NB4 (cell line): ENCODE data around the gene SLC25A10.
"Not testable (repeated sequence)": the region's sequence is repeated elsewhere in the genome, so short reads cannot be mapped to it uniquely, and the experiment has no call there.

Experiments
- DNase-seq: peaks from one replicate; pipeline ENCODE4 v3.0.0; 2010; ENCODE audit warnings: low read depth
- H3K4me3 ChIP-seq: one replicate; pipeline ENCODE4 v1.5.1; 2011; ENCODE audit warnings: mild to moderate bottlenecking, low read depth, low read length, moderate library complexity
- CTCF ChIP-seq: IDR thresholded peaks from one replicate; pipeline ENCODE4 v1.5.1; 2012; ENCODE audit warnings: low read depth, low read length
- MAX ChIP-seq: IDR thresholded peaks from 2 replicates; pipeline ENCODE4 v1.6.1; 2011; ENCODE audit warnings: low read depth, low read length
- MYC ChIP-seq: IDR thresholded peaks from 2 replicates; pipeline ENCODE4 v1.6.1; 2011; ENCODE audit warnings: low read depth, low read length
- POLR2A ChIP-seq: IDR thresholded peaks from 2 replicates; pipeline ENCODE4 v1.6.1; 2011; ENCODE audit warnings: mild to moderate bottlenecking; ENCODE audit not compliant: insufficient read length; ENCODE audit errors: extremely low read depth

Gene SLC25A10

GRCh38 chr17:81738801-81739393 lies 26.8 kb downstream of the SLC25A10 start:
- no peak overlapping the region for H3K4me3 ChIP-seq
- no peak for DNase-seq
- TF ChIP-seq MYC = no peak
- TF ChIP-seq POLR2A = no peak
- TF ChIP-seq MAX = no peak
- TF ChIP-seq CTCF = no peak

- H3K4me3 ChIP-seq, DNase-seq: not testable (repeated sequence)
Observed at GRCh38 chr17:81739593-81739992, 27.5 kb downstream of the SLC25A10 start.

- H3K4me3 ChIP-seq = no peak overlapping the region
- DNase-seq = no peak
- TF ChIP-seq POLR2A = no peak
- TF ChIP-seq MAX = no peak
- no peak for TF ChIP-seq MYC
- TF ChIP-seq CTCF = no peak
Observed at GRCh38 chr17:81740395-81740961, 28.4 kb downstream of the SLC25A10 start.

- DNase-seq = no peak
- TF ChIP-seq MAX (no peak), CTCF (no peak), POLR2A (no peak), MYC (no peak)
- no peak overlapping the region for H3K4me3 ChIP-seq
Observed at GRCh38 chr17:81741049-81741593, 29.0 kb downstream of the SLC25A10 start.

GRCh38 chr17:81741594-81742452 lies 29.7 kb downstream of the SLC25A10 start:
- TF ChIP-seq MAX (no peak), POLR2A (no peak)
- H3K4me3 ChIP-seq = no peak overlapping the region
- no peak for DNase-seq
